SHP77 (cell line): ENCODE data around the gene RAB33B.
"Not testable (repeated sequence)": the region's sequence is repeated elsewhere in the genome, so short reads cannot be mapped to it uniquely, and the experiment has no call there.

Source experiments
- DNase-seq, 2 experiments: peaks; one replicate each; lab custom pipeline; 2025; lab: John Stamatoyannopoulos, UW

Gene RAB33B

DNA sequence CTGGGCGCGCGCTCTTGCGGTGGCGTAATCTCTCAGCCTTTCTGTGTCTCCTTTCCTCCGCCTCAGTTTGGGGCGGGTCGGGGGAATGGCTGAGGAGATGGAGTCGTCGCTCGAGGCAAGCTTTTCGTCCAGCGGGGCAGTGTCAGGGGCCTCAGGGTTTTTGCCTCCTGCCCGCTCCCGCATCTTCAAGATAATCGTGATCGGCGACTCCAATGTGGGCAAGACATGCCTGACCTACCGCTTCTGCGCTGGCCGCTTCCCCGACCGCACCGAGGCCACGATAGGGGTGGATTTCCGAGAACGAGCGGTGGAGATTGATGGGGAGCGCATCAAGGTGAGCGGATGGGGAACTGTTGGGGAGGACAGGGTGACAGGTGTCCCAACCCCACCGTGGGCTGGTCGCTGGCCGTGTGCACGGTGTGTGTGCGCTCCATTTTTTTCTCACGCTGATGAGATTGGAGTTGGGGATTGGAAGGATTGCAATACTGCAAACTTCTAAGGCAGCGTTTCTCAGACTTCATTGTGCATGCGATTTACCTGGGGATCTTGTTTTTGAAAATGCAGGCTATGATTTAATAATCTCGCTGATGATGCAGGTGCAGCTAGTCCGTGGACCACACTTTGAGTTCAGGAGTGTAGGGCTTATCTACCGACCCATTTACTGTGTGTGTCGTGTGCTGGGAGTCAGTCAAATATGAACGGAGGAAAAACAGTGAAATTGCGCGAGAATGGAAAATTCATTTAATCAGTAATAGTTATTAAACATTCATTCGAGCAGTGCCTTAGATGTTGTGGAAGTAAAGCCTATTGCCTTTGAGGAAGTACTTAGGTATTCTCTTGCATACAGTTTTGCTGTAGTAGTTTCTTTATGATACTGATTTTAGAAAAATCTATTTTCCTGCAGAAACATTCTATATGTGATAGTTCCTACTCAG lies at the start of gene RAB33B:
TSS of gene RAB33B (plus strand) at position 11 of the 935 bp plus-strand sequence. CDS start at position 86, 75 bp downstream.
- peak in 1 of 2 experiments; percentile 43 for DNase-seq

DNA sequence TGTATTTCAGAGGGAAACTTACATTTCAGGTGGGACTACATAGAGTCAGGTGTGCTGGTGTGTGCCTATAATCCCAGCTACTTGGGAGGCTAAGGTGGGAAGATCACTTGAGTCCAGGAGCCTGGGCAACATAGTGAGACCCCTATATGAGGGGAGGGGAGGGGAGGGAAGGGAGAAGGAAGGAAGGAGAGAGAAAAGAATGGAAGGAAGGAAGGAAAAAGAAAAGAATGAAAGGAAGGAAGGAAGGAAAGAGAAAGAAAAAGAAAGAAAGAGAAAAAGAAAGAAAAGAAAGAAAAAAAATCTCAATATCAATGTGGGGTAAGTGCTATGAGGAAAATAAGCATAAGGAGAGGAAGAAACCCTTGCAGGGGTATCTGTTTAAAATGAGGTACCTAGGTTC lies 43.6 kb upstream of the RAB33B start:
- no peak for DNase-seq

DNA sequence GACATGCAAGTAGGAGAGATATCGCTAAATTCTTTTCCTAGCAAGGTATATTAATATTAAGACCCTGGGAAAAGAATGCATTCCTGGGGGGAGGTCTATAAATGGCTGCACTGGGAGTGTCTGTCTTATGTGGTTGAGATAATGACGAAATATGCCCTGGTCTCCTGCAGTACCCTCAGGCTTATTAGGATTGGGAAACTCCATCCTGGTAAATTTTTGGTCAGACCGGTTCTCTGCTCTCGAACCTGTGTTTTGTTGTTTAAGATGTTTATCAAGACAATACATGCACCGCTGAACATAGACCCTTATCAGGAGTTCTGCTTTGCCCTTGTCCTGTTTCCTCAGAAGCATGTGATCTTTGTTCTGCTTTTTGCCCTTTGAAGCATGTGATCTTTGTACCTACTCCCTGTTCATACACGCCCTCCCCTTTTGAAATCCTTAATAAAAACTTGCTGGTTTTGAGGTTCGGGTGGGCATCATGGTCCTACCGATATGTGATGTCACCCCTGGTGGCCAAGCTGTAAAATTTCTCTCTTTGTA lies 39.2 kb upstream of the RAB33B start:
- not testable (repeated sequence) for DNase-seq

DNA sequence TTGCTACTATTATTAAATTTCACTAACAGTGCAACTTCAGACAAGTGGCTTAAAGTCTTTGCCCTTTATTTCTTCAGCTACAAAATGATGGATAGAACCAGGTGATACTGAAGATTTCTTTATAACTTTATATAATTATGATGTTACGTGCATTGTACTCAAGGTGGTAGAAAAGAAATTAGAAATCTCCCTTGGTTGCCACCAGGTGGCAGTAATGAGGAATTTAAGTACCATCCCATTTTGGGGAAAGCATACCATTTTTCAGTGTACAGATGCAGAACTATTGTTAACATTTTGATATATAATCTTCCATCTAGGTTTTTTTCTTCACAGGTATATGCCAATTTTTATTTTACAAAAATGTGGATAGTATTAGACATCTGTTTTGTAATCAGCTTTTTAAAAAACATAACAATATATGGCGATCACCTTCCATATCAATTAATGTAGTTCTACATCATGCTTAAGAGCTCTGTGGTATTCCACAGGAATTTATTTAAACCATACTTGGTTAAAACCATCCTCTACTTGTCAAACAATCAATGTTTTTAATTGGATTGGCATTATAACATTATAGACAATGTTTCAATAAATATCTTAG lies 37.7 kb upstream of the RAB33B start:
- DNase-seq, result no peak

DNA sequence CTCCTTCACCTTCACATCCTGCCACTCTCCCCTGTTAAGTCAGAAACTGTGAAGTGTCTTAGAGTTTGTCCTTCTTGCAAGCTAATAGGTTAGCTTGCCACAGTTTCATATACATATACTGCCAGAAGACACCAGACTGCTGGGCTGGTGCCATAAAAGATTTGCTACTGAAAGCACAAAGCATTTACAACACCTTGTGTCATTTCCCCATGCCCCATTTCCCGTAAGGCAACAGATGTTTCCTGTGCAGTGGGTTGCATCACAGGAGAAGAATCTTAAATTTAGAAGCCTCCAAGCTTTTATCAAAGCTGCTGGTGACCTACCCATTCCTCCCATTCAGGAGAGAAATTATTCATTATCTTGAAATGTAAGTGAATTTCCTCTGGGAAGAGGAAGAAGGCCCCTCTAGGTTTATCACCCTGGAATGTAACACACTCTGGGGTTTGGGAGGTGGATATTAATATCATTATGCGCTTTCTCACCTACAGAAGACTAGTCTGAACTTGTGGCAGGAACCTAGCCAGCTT lies 34.5 kb upstream of the RAB33B start:
- DNase-seq, result peak in 1 of 2 experiments; percentile 26

DNA sequence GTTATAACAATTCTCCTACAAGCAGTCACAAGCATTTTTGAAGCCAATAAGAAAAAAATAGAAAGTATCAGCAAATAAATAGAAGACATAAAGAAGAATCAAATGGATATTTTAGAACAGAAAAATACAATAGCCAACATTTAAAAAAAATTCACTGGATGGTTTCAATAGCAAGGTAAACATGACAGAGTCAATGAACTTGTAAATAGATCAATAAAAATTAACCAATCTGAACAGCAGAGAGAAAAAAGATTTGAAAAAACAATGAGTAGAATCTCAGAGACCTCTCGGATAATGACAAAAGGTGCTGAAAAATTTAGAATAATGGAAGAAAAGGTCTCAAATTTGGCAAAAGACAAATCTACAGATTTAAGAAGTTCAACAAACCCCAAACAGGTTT lies 33.3 kb upstream of the RAB33B start:
- no peak for DNase-seq

DNA sequence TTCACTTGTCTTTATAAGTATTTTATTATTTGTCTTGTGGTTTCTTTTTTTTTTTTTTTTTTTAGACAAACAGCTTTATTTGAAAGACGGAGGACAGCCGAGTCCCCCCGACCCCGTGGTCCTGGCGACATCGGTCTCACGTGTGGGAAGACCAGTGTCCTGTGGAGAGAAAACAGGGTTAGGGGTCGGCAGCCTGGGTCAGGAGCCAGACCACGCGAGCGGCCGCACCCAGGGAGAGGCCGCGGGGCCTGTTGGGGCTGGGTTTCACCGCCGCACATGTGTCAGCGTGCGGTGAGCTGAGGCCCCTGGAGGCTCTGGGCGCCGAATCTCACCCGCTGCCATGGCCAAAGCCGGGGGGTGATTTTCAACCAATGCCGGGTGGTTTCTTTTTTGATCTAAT lies 17.8 kb upstream of the RAB33B start:
- DNase-seq, result no peak

DNA sequence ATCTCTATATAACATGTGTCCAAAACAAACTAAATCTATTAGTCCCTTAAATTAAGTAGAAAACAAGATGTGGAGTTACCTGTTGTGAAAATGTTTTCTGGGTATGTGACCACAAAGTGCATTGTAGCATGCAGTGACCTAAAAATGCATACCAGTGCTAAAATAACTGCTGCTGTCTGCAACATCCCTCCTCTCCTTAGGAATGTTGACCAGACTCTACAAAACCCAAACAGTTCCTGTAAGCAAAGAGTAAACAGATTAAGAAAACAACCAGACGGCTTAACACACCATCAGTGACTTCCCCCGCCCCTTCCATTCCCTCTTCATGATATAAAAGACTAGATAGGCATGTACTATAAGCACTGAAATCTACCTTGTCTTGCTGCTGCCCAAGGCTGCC lies 15.8 kb upstream of the RAB33B start:
- DNase-seq, result no peak

DNA sequence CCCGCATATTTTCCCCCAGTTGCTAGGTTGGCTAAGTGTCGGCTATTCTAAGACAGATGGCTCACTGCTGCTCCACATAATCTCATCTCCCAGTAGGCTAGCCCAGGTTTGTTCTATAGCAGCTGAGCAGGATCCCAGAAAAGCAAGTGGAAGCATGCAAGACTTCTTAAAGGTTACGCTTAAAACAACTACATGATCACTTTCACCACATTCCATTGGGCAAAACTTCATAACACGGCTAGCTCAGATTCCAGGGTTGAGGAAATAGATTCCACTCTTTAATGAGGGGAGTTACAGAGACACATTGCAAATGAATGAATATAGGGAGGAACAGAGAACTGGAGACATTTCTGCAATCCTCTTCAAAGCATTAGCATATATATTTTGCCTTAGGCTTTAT lies 12.9 kb upstream of the RAB33B start:
- no peak for DNase-seq

DNA sequence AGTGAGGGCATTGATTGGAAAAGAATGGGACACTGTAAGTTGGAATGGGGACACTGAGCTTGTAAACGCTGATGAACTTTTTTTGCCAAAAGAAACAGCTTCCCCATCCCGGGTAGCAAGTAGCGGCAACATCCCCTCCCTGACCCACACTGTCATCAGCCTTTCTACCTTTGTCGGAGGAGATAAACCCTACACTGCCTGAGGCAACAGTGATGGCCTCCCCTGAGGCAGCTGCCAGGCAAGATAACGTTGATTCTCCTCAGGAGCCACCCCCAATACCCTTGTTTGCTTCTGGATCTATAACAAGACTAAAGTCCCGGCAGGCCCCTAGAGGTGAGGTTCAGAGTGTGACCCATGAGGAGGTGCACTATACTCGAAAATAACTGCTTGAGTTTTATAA lies 10.3 kb upstream of the RAB33B start:
- no peak for DNase-seq

DNA sequence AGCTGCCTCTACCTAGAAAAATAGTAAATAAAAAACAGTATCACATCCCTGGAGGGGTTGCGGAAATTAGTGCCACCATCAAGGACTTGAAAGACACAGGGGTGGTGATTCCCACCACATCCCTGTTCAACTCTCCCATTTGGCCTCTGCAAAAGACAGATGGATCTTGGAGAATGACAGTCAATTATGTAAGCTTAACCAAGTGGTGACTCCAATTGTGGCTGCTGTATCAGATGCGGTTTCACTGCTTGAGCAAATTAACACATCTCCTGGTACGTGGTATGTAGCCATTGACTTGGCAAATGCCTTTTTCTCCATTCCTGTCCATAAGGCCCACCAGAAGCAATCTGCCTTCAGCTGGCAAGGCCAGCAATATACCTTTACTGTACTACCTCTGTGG lies 9.0 kb upstream of the RAB33B start:
- not testable (repeated sequence) for DNase-seq

DNA sequence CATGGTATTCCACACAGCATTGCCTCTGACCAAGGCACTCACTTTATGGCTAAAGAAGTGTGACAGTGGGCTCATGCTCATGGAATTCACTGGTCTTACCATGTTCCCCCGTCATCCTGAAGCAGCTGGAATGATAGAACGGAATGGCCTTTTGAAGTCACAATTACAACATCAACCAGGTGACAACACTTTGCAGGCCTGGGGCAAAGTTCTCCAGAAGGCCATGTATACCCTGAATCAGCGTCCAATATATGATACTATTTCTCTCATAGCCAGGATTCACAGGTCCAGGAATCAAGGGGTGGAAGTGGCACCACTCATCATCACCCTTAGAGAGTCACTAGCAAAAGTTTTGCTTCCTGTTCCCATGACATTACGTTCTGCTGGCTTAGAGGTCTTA lies 6.8 kb upstream of the RAB33B start:
- not testable (repeated sequence) for DNase-seq

DNA sequence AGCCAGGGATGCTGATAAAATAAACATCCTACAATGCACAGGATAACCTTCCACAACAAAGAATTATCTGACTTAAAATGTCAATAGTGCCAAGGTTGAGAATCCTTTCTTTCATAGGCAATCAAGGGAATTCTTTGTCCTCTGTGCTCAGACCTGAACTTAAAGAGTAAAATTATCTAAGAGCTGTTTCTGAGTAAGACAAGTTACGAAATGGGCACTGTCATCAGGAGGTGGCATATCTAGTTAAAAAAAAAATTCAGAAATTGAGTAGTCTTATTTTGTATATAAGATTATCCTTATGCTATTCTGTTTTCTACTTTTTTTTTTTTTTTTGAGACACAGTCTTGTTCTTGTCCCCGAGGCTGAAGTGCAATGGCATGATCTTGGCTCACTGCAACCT lies 3.3 kb upstream of the RAB33B start:
- DNase-seq, result no peak

DNA sequence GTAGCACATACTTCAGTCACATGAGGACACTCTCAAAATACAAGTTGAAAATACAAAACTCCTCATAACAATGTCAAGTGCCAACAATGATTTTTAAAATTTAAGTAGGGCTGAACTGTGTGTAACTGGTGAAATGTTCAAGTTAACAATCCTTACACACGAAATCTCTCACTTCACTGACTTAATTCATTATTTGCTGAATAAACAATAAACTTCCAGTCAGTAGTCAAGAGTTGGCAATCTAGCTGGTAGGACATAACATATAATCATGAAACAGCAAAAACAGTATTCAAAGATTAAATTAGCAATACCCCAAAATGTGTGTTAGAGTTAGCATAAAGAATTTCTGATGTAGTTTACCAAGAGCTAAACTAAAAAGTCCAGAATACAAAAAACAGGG lies 1.9 kb upstream of the RAB33B start:
- DNase-seq, result no peak

DNA sequence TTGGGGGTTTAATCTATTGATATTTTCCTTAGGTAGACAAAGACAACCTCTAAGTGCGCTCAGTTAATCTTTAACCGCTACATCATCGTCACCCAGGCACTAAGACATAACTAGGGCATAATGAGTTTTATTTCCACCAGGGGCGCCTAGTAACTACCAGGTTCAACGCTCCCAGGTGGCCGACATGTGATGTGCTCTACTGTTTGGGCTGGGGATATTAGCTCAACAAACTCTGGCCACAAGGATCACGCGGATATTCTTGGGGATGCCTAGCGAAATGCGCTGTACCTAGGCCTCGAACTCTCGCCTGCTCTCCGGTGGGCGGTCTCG lies 915 bp upstream of the RAB33B start:
- peak; percentile 36 to 75 for DNase-seq

DNA sequence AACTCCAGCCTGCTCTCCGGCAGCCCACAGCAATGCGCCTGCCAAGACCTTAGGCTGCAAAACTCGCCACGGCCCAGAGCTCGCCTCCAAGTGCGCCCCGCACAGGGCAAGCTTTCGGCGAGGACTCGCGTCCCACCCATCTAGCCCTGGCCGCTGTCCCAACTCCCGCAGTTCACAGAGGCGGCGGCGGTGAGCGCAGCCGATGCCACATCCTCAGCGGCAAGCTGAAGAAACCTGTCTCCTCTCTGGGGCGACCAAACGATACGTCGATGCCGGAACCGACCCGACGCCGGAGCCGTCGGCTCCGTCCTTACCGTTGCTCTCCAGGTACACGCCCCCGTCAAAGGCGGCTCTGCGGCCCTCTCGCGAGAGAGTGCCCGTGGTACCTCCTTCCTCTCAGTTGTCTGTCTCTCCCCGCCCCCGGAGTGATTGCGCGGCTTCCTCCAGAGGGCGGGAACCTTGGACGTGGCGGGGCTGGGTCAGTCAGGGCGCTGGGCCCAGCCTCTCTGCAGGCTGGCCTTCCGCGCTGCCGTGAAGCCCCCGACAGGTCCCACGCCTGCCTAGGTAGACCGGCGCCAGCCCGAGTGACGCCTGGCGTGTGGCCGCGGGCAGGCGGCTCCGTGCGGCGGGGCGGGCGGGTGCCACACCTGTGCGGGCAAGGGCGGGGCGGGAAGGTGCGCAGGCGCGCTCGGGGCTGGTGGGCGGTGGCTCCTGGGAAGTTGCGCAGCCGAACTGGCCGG lies 380 bp upstream of the RAB33B start:
- peak; percentile 70 to 85 for DNase-seq

DNA sequence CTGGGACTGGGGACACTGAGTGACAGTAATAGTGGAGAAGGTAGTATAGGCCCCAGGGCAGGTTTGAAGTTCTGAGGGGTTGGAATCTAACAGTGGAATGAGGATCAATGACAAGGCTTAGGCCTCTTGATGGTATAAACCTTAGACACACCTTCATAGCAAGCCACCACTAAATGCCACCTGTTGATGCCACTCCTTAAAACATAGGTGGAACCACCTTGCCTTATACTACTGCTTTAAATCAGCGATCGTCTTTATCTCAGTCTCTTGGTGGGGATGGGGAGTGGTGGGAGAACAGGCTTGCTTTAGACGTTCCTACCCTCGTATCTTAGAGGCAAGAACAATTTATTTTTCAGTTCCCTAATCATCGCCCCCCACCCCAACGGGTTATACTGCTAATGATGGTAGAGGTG lies 1.2 kb downstream of the RAB33B start:
- no peak for DNase-seq

DNA sequence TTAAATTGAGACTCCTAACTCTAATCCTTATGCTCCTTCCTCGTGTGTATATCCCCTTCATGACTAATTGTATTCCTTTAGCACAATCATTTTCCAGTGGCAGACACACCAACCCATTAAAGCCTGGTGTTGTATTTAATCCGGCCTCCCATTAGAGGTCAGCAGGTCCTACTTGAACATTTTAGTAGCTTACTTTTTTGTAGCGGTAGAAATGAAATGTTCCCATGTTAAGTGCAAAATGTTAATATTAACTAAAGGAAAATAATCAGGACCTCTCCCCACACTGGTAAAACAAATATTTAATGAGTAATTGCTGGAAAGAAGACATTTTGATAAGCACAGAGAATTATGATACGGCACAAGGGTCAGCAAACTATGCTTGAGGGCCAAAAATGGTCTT lies 3.4 kb downstream of the RAB33B start:
- DNase-seq, result no peak

DNA sequence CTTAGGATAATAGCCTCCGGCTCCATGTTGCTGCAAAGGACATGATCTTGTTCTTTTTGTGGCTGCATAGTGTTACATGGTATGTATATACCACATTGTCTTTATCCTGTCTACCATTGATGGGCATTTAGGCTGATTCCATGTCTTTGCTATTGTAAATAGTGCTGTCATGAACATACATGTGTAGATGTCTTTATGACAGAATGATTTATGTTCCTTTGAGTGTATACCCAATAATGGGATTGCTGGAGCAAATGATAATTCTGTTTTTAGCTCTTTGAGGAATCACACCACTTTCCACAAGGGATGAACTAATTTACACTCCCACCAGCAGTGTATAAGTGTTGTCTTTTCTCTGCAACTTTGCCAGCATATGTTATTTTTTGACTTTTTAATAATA lies 4.6 kb downstream of the RAB33B start:
- DNase-seq, result no peak

DNA sequence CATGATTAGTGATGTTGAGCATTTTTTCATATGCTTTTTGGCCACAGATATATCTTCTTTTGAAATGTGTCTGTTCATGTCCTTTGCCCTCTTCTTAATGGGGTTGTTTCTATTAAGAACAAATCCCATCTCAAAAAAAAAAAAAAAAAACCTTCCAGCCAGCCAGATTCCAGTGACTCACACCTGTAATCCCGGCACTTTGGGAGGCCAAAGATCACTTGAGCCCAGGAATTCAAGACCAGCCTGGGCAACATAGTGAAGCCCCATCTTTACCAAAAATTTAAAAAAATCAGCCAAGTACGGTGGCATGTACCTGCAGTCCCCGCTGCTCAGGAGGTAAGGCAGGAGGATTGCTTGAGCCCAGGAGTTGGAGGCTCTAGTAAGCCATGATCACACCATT lies 5.1 kb downstream of the RAB33B start:
- DNase-seq, result no peak

DNA sequence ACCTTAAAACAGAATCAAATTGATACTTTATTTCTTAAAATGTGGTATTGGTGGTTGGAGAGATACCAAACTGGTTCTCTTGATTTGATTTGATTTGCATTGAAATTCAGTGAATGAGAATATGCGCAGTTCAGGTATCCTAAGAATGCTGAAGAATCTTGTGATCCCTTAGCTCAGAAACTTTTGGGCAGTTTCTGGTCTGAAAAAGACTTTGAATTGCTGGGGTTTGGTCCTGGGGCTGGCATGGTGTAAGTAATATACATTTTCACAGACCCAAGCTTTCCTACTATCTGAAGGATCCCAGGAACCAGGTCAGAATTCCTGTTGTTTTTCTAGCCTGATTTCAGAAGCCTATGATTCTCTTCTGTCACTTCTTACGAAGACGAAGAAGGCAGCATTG lies 6.6 kb downstream of the RAB33B start:
- DNase-seq, result no peak

DNA sequence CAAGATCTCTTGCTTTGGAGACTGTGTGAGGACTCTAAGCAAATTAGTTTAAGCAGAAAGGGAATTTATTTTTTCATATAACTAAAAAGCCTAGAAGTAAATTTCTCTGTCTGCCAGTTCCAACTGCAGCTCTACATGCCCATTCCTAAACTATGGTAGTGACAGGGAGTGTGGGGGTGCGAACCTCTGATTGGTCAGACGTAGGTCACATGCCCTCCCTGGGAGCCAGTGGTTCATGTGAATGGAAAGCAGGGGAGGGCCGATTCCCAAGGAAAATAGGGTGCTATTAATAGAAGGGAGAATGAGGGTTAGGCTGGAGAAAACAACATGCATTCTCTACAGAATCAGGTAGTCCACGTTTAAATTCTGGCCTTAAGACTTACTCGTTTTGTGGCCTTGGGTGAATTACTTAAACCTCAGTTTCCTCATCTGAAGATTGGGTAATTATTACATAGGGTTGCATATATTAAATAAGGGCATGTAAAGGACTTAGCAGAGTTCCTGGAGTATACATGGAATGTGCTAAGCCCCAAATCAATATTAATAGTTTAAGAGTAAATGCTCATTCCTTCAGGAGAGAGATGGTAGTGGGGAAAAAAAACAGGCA lies 7.2 kb downstream of the RAB33B start:
- DNase-seq, result no peak
